ENCODE results near the gene AGPAT3. TPM values are rescaled to one million over a fixed set of nuclear protein-coding genes. Genes with fewer than 3 reads are reported as not detected.

The AGPAT3 gene
- total RNA-seq, 1 donor from 2014 or later, result 25.8 TPM

GRCh38 chr21:44013380-44014088 lies 148.5 kb downstream of the AGPAT3 start:
- DNase-seq (ENCODE audit: low read depth), result peak; percentile 53

- DNase-seq (ENCODE audit: low read depth), result no peak
These were observed 152.6 kb downstream of the AGPAT3 start for GRCh38 chr21:44017601-44018000.

- DNase-seq (ENCODE audit: low read depth), result no peak
These were observed 153.1 kb downstream of the AGPAT3 start for GRCh38 chr21:44018127-44018526.

- peak; percentile 31 for DNase-seq (ENCODE audit: low read depth)
These were observed 154.0 kb downstream of the AGPAT3 start for GRCh38 chr21:44018813-44019567.

GRCh38 chr21:44019568-44019958 lies 154.5 kb downstream of the AGPAT3 start:
- peak; percentile 55 for DNase-seq (ENCODE audit: low read depth)

- no peak for DNase-seq (ENCODE audit: low read depth)
These were observed 155.5 kb downstream of the AGPAT3 start for GRCh38 chr21:44020551-44020950.

GRCh38 chr21:44021064-44021463 lies 156.0 kb downstream of the AGPAT3 start:
- no peak for DNase-seq (ENCODE audit: low read depth)

- no peak for DNase-seq (ENCODE audit: low read depth)
These were observed 159.2 kb downstream of the AGPAT3 start for GRCh38 chr21:44024257-44024656.

- peak; percentile 26 for DNase-seq (ENCODE audit: low read depth)
These were observed 159.9 kb downstream of the AGPAT3 start for GRCh38 chr21:44024887-44025353.

GRCh38 chr21:44027607-44028286 lies 162.7 kb downstream of the AGPAT3 start:
- DNase-seq (ENCODE audit: low read depth), result no peak

GRCh38 chr21:44028287-44028659 lies 163.2 kb downstream of the AGPAT3 start:
- no peak for DNase-seq (ENCODE audit: low read depth)

GRCh38 chr21:44029460-44030087 lies 164.6 kb downstream of the AGPAT3 start:
- no peak for DNase-seq (ENCODE audit: low read depth)

GRCh38 chr21:44035244-44035643 lies 170.2 kb downstream of the AGPAT3 start:
- no peak for DNase-seq (ENCODE audit: low read depth)

Other genes starting within 250 kb of the AGPAT3 start
- 2.3 and 3.2 TPM in 2 replicates for gene HSF2BP, start 205.7 kb upstream of the AGPAT3 start, total RNA-seq
- gene RRP1B, start 205.7 kb upstream of the AGPAT3 start, total RNA-seq, result 33.4 and 34.9 TPM in 2 replicates
- gene PDXK, start 146.1 kb upstream of the AGPAT3 start, total RNA-seq, result 55.6 and 87.0 TPM in 2 replicates
- gene CSTB, start 88.9 kb upstream of the AGPAT3 start, total RNA-seq, result 6.9 and 12.5 TPM in 2 replicates
- 21.6 and 22.5 TPM in 2 replicates for gene RRP1, start 75.6 kb upstream of the AGPAT3 start, total RNA-seq
- gene TRAPPC10, start 147.1 kb downstream of the AGPAT3 start, total RNA-seq, result 22.1 and 22.4 TPM in 2 replicates
- 22.6 and 28.4 TPM in 2 replicates for gene PWP2, start 242.2 kb downstream of the AGPAT3 start, total RNA-seq